ENCODE data around the gene DPP6. TPM values are rescaled to one million over a fixed set of nuclear protein-coding genes. Genes with fewer than 3 reads are reported as not detected.

Gene DPP6
- total RNA-seq, 4 donors from 2014 or later, result 1.5 to 2.9 TPM; not detected in 2

GRCh38 chr7:154769527-154769926, 717.3 kb downstream of the DPP6 start:
- H3K27me3 ChIP-seq, result no peaks in the 10 kb centered on the region
- H3K9me3 ChIP-seq, result no peaks in the 10 kb centered on the region

GRCh38 chr7:154770361-154770760, 718.2 kb downstream of the DPP6 start:
- no peak overlapping the region for H3K27ac ChIP-seq
- H3K36me3 ChIP-seq, result no peaks in the 10 kb centered on the region
- DNase-seq, result no peak
- TF ChIP-seq POLR2A (IDR thresholded peaks at IDR 0.05) (no peak), CTCF (IDR thresholded peaks at IDR 0.05) (no peak)
- H3K4me3 ChIP-seq, result no peak overlapping the region
- no peaks in the 10 kb centered on the region for H3K9me3 ChIP-seq
- H3K4me1 ChIP-seq, result no peaks in the 10 kb centered on the region
- H3K27me3 ChIP-seq, result no peaks in the 10 kb centered on the region

More at GRCh38 chr7:154769527-154769926, 717.3 kb downstream of the DPP6 start:
- H3K4me3 ChIP-seq, result no peak overlapping the region
- no peak overlapping the region for H3K27ac ChIP-seq
- TF ChIP-seq POLR2A (IDR thresholded peaks at IDR 0.05) (no peak), CTCF (IDR thresholded peaks at IDR 0.05) (no peak)
- no peak for DNase-seq
- H3K36me3 ChIP-seq, result no peaks in the 10 kb centered on the region
- no peaks in the 10 kb centered on the region for H3K4me1 ChIP-seq

GRCh38 chr7:154770962-154771361, 718.8 kb downstream of the DPP6 start:
- Histone ChIP-seq H3K9me3 (no peaks in the 10 kb centered on the region), H3K27ac (no peak overlapping the region), H3K4me3 (no peak overlapping the region), H3K4me1 (no peaks in the 10 kb centered on the region), H3K27me3 (no peaks in the 10 kb centered on the region), H3K36me3 (no peaks in the 10 kb centered on the region)
- DNase-seq, result no peak
- no peak for TF ChIP-seq POLR2A (IDR thresholded peaks at IDR 0.05)
- no peak for TF ChIP-seq CTCF (IDR thresholded peaks at IDR 0.05)

GRCh38 chr7:154774303-154774969, 722.2 kb downstream of the DPP6 start:
- Histone ChIP-seq H3K9me3 (no peaks in the 10 kb centered on the region), H3K27ac (no peak overlapping the region), H3K27me3 (no peaks in the 10 kb centered on the region), H3K4me3 (no peak overlapping the region), H3K4me1 (no peaks in the 10 kb centered on the region), H3K36me3 (no peaks in the 10 kb centered on the region)
- TF ChIP-seq CTCF (IDR thresholded peaks at IDR 0.05) (no peak), POLR2A (IDR thresholded peaks at IDR 0.05) (no peak)
- DNase-seq, result no peak

GRCh38 chr7:154775681-154776080, 723.5 kb downstream of the DPP6 start:
- H3K36me3 ChIP-seq, result no peaks in the 10 kb centered on the region
- no peak overlapping the region for H3K4me3 ChIP-seq
- no peaks in the 10 kb centered on the region for H3K27me3 ChIP-seq
- H3K9me3 ChIP-seq, result no peaks in the 10 kb centered on the region
- H3K27ac ChIP-seq, result no peak overlapping the region
- no peak for TF ChIP-seq POLR2A (IDR thresholded peaks at IDR 0.05)
- no peak for TF ChIP-seq CTCF (IDR thresholded peaks at IDR 0.05)
- DNase-seq, result no peak
- no peaks in the 10 kb centered on the region for H3K4me1 ChIP-seq

Measured in Peyer's patch (tissue), 4 donors.